HL-60 (cell line): ENCODE results near the gene PDE4B.

Experiments
- DNase-seq, 2 experiments: peaks; one replicate each; pipeline ENCODE4 v3.0.0-alpha.2; 2010 to 2020; ENCODE audit warnings: low read depth in 1 of 2, low spot score in 1 of 2
- H3K27ac ChIP-seq: fragments of 250-450 bp; sonication (Bioruptor Pico); replicated peaks from 2 replicates; pipeline ENCODE4 v1.5.1; 2020; ENCODE audit warnings: mild to moderate bottlenecking, moderate library complexity
- H3K27me3 ChIP-seq: fragments of 250-450 bp; sonication (Bioruptor Pico); 2 replicates; pipeline ENCODE4 v1.5.1; 2021; ENCODE audit warnings: mild to moderate bottlenecking, moderate library complexity; ENCODE audit not compliant: insufficient read depth, poor library complexity, severe bottlenecking
- H3K4me3 ChIP-seq: replicated peaks from 2 replicates; pipeline ENCODE4 v1.5.1; 2011; ENCODE audit warnings: mild to moderate bottlenecking, control low read depth, low read length; ENCODE audit not compliant: insufficient read depth
- GABPA ChIP-seq: IDR thresholded peaks from 2 replicates; pipeline ENCODE4 v1.6.1; 2012; ENCODE audit warnings: low read depth
- POLR2AphosphoS5 ChIP-seq: IDR thresholded peaks from 2 replicates; pipeline ENCODE4 v1.6.1; 2012; ENCODE audit warnings: low read depth
- REST ChIP-seq: IDR thresholded peaks from 2 replicates; pipeline ENCODE4 v1.6.1; 2012; ENCODE audit warnings: low read depth; ENCODE audit not compliant: insufficient replicate concordance
- SPI1 ChIP-seq: IDR thresholded peaks from 2 replicates; pipeline ENCODE4 v1.6.1; 2012; ENCODE audit warnings: low read depth, mild to moderate bottlenecking, borderline replicate concordance
- TF ChIP-seq, protein P1 (sequence below): IDR thresholded peaks from one replicate; pipeline ENCODE4 v1.5.1; 2011; ENCODE audit warnings: low read length, control low read depth, inconsistent platforms; ENCODE audit not compliant: insufficient read depth

The PDE4B gene

DNA sequence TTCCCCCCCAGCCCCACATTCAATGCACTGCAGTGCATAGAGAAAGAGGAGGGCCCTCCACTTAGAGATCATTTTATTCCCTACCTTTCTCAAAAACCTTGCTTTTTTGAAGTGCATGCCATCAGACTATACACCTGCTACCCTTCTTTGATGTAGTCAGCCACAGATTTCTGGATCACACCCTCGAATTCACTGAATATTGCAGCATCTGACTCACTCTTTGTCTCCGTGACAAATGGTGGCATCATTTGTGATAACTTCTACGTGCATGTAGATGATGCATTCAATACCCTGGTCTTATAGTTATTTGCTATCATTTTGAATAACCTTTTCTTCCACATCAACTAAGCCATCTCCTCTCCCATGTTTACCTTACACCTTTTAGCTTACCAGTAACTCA lies 431.0 kb downstream of the PDE4B start:
- Histone ChIP-seq H3K27me3 (peaks cover 10% of the 10 kb centered on the region), H3K4me3 (no peak overlapping the region), H3K27ac (no peak overlapping the region)
- DNase-seq, result no peak
- TF ChIP-seq, protein P1, sequence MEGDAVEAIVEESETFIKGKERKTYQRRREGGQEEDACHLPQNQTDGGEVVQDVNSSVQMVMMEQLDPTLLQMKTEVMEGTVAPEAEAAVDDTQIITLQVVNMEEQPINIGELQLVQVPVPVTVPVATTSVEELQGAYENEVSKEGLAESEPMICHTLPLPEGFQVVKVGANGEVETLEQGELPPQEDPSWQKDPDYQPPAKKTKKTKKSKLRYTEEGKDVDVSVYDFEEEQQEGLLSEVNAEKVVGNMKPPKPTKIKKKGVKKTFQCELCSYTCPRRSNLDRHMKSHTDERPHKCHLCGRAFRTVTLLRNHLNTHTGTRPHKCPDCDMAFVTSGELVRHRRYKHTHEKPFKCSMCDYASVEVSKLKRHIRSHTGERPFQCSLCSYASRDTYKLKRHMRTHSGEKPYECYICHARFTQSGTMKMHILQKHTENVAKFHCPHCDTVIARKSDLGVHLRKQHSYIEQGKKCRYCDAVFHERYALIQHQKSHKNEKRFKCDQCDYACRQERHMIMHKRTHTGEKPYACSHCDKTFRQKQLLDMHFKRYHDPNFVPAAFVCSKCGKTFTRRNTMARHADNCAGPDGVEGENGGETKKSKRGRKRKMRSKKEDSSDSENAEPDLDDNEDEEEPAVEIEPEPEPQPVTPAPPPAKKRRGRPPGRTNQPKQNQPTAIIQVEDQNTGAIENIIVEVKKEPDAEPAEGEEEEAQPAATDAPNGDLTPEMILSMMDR, result no peak
- TF ChIP-seq REST (no peak), SPI1 (no peak), GABPA (no peak), POLR2AphosphoS5 (no peak)

DNA sequence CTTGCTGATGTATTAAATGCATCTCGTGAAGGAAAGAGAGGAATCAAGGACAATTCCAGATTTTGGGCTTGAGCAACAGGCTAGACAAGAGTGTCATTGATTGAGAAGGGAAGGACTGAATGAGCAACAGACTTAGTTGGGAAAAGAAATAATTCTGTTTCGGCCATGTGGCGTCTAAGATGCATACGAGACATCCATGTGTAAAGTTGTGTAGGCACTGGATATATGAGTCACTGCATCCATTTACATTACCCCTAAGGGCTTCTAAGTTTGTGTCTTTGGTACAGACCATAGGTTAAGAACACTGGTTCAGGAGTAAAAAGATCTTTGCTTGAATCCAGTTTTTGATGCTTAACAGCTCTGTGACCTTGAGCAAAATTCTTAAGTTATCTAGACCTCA lies 434.3 kb downstream of the PDE4B start:
- no peak for DNase-seq
- no peak for TF ChIP-seq SPI1
- H3K27ac ChIP-seq, result no peak overlapping the region
- no peak overlapping the region for H3K4me3 ChIP-seq
- H3K27me3 ChIP-seq, result peaks cover 8% of the 10 kb centered on the region

DNA sequence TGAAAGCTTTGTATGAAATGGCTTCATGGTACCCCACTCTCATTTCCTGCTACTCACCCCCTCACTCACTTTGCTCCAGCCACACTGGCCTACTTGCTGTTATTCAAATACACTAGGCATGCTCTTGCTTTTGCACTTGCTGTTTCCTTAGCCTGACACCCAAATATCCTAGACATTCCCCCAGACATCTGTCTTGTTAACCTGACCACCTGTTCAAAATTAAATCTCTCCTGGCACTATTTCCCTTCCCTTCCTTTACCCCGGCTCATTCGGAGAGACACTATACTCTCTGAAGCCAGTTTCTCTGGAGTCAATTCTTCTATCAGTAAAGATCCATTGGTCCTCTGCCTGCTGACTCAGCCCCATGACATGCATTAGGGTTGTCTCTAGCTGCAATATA lies 435.3 kb downstream of the PDE4B start:
- no peak overlapping the region for H3K27ac ChIP-seq
- no peak for DNase-seq
- TF ChIP-seq GABPA (no peak), SPI1 (no peak), POLR2AphosphoS5 (no peak), REST (no peak)
- TF ChIP-seq, protein P1, result no peak
- no peak overlapping the region for H3K4me3 ChIP-seq
- peaks cover 8% of the 10 kb centered on the region for H3K27me3 ChIP-seq

DNA sequence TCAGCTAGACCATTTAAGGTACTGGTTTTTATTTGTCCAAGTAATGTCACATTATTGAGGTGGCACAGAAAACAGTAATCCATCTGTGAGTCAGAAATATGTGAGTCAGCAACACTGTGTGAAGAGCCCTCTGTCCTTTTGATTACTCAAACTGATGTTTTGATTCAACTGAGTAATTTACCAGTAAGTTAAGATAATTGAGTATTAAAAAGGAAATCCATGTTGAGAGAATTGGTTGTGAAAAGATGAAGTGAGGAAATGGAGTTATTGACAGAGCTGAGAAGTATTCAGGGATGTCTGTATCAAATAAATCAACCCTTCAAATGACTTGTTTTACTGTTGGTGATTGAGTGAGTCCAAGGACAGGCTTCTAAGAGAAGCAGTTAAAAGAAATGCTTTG lies 438.5 kb downstream of the PDE4B start:
- DNase-seq, result no peak
- no peak overlapping the region for H3K27ac ChIP-seq
- TF ChIP-seq POLR2AphosphoS5 (no peak), REST (no peak), SPI1 (no peak)

More for the DNA sequence above, 438.5 kb downstream of the PDE4B start:
- no peak overlapping the region for H3K4me3 ChIP-seq
- H3K27me3 ChIP-seq, result peaks cover 2% of the 10 kb centered on the region
